ENCODE measurements around the gene CDK5RAP1. TPM values are rescaled to one million over a fixed set of nuclear protein-coding genes. Genes with fewer than 3 reads are reported as not detected.

Gene CDK5RAP1
- total and polyA plus RNA-seq, 4 donors = 11.3 to 22.1 (median 14.8) TPM

GRCh38 chr20:33316343-33316742 is 85.0 kb downstream of the CDK5RAP1 start:
- 81% methylated on average over 5 of the region's 5 CpGs for WGBS
- DNase-seq (ENCODE audit: low spot score) = no peak
- no peak overlapping the region for H3K27ac ChIP-seq (ENCODE audit: low read depth in 1 of 2, low read length in 2 of 2)

DNA sequence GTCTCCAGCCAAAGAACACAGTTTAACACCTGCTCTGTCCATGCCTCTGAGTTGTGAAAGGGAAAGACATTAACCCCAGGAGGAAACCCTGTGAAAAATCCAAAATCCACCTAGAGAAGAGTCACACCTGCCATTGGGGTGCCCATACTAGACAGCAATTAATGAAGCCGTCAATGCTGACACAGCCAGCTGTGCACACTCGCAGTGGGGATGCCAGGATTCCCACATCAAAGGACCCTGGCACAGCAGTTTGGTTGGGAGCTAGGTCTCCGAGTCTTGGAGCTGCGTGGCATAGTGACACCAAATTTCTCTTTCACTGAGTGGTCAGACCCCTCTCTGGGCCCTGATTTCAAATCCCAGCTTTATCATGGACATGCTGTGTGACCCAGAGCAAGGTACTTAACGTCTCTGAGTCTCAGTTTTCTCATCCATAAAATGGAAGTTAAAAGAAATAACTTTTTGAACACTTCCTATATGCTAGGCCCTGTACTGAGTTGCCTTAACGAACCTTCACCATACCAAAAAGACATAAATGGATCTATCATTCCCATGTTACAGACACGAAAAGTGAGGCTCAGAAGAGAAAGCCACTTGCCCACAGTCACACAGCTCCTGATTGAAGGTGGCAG is 87.5 kb downstream of the CDK5RAP1 start:
- Histone ChIP-seq H3K9me3 (ENCODE audit: control insufficient read depth in 4 of 4, low read length in 3 of 4) (no peaks in the 10 kb centered on the region), H3K27me3 (ENCODE audit: control insufficient read depth in 4 of 4, insufficient read depth in 4 of 4, low read length in 3 of 4) (no peaks in the 10 kb centered on the region), H3K4me1 (ENCODE audit: control insufficient read depth in 4 of 4, insufficient read depth in 4 of 4, low read length in 3 of 4) (no peaks in the 10 kb centered on the region), H3K9ac (ENCODE audit: low read depth in 1 of 2, low read length in 2 of 2) (no peak overlapping the region), H3K27ac (ENCODE audit: low read depth in 1 of 2, low read length in 2 of 2) (no peak overlapping the region), H3K36me3 (ENCODE audit: control insufficient read depth in 4 of 4, insufficient read depth in 3 of 4, low read depth in 1 of 4, low read length in 3 of 4) (no peaks in the 10 kb centered on the region), H3K4me3 (ENCODE audit: low read depth in 1 of 3, low read length in 3 of 3) (no peak overlapping the region)
- DNase-seq (ENCODE audit: low spot score) = no peak
- 84% methylated on average over 7 of the region's 7 CpGs for WGBS
- TF ChIP-seq SP1 (IDR thresholded peaks at IDR 0.05) = no peak
- TF ChIP-seq REST (IDR thresholded peaks at IDR 0.05) = no peak
- TF ChIP-seq, protein P1, sequence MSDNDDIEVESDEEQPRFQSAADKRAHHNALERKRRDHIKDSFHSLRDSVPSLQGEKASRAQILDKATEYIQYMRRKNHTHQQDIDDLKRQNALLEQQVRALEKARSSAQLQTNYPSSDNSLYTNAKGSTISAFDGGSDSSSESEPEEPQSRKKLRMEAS (IDR thresholded peaks at IDR 0.05) = no peak
- no peak for TF ChIP-seq RXRA (IDR thresholded peaks at IDR 0.05)
- TF ChIP-seq HNF4A (conservative IDR thresholded peaks at IDR 0.05) = no peak
- TF ChIP-seq NR2F2 (IDR thresholded peaks at IDR 0.05) = no peak
- TF ChIP-seq TAF1 (conservative IDR thresholded peaks at IDR 0.05) = no peak
- no peak for TF ChIP-seq CTCF (IDR thresholded peaks at IDR 0.05; ENCODE audit: low read depth, low read length, missing input control)
- TF ChIP-seq JUND (IDR thresholded peaks at IDR 0.05) = no peak
- no peak for TF ChIP-seq RAD21 (IDR thresholded peaks at IDR 0.05)
- no peak for TF ChIP-seq EGR1 (IDR thresholded peaks at IDR 0.05; ENCODE audit: low read depth in 2 of 2)
- TF ChIP-seq FOXA1 (IDR thresholded peaks at IDR 0.05) = no peak
- TF ChIP-seq, protein P2, sequence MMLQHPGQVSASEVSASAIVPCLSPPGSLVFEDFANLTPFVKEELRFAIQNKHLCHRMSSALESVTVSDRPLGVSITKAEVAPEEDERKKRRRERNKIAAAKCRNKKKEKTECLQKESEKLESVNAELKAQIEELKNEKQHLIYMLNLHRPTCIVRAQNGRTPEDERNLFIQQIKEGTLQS (IDR thresholded peaks at IDR 0.05) = no peak
- no peak for TF ChIP-seq HNF4G (IDR thresholded peaks at IDR 0.05)
- TF ChIP-seq GABPA (IDR thresholded peaks at IDR 0.05 in 1 of 2, conservative IDR thresholded peaks at IDR 0.05 in 1 of 2) = no peak
- no peak for TF ChIP-seq ZBTB33 (IDR thresholded peaks at IDR 0.05)
- TF ChIP-seq YY1 (IDR thresholded peaks at IDR 0.05) = no peak
- TF ChIP-seq FOXA2 (IDR thresholded peaks at IDR 0.05) = no peak

More at GRCh38 chr20:33316343-33316742, 85.0 kb downstream of the CDK5RAP1 start:
- no peak overlapping the region for H3K9ac ChIP-seq (ENCODE audit: low read depth in 1 of 2, low read length in 2 of 2)
- TF ChIP-seq FOXA1 (IDR thresholded peaks at IDR 0.05) (no peak), NR2F2 (IDR thresholded peaks at IDR 0.05) (no peak), GABPA (IDR thresholded peaks at IDR 0.05 in 1 of 2, conservative IDR thresholded peaks at IDR 0.05 in 1 of 2) (no peak), HNF4A (conservative IDR thresholded peaks at IDR 0.05) (no peak), FOXA2 (IDR thresholded peaks at IDR 0.05) (no peak), JUND (IDR thresholded peaks at IDR 0.05) (no peak)
- H3K27me3 ChIP-seq (ENCODE audit: control insufficient read depth in 4 of 4, insufficient read depth in 4 of 4, low read length in 3 of 4) = no peaks in the 10 kb centered on the region
- no peaks in the 10 kb centered on the region for H3K4me1 ChIP-seq (ENCODE audit: control insufficient read depth in 4 of 4, insufficient read depth in 4 of 4, low read length in 3 of 4)
- no peak overlapping the region for H3K4me3 ChIP-seq (ENCODE audit: low read depth in 1 of 3, low read length in 3 of 3)
- H3K36me3 ChIP-seq (ENCODE audit: control insufficient read depth in 4 of 4, insufficient read depth in 3 of 4, low read depth in 1 of 4, low read length in 3 of 4) = no peaks in the 10 kb centered on the region
- no peaks in the 10 kb centered on the region for H3K9me3 ChIP-seq (ENCODE audit: control insufficient read depth in 4 of 4, low read length in 3 of 4)

Measured in liver (tissue), 9 donors.